B cell (primary cell): ENCODE measurements around the gene C19orf47. TPM values are rescaled to one million over a fixed set of nuclear protein-coding genes. Genes with fewer than 3 reads are reported as not detected.
"Not testable (repeated sequence)": the region's sequence is repeated elsewhere in the genome, so short reads cannot be mapped to it uniquely, and the experiment has no call there.

Source experiments
- ATAC-seq: fragments of 200-7000 bp; cut with Tn5 transposase; one replicate; pipeline ENCODE4 v1.10.0; 2021; ENCODE audit warnings: low read depth, mild to moderate bottlenecking, moderate number of reproducible peaks, moderate library complexity
- CTCF ChIA-PET: fragments of 350-600 bp; sonication (Branson Sonifier 250); formaldehyde crosslinking; loops from one replicate; lab custom pipeline; 2021; ENCODE audit warnings: antibody characterized with exemption, inconsistent platforms; lab: Charles Lee
- POLR2A ChIA-PET: fragments of 350-600 bp; sonication (Branson Sonifier 250); formaldehyde crosslinking; loops from one replicate; lab custom pipeline; 2021; ENCODE audit warnings: antibody characterized with exemption; lab: Charles Lee
- DNase-seq: peaks from one replicate; pipeline ENCODE4 v3.0.0; 2013
- H2AFZ ChIP-seq: 2 replicates; pipeline ENCODE4 v1.6.1; 2012; ENCODE audit warnings: mild to moderate bottlenecking, low read depth, low read length; ENCODE audit not compliant: insufficient read depth, poor library complexity, severe bottlenecking
- H3K27ac ChIP-seq, 2 donors: 1 replicate in 1 of 2; 2 replicates in 1 of 2; pipeline ENCODE4 v1.5.1; 2012 to 2013; ENCODE audit warnings: low read length in 2 of 2, mild to moderate bottlenecking in 2 of 2, moderate library complexity in 1 of 2
- H3K27me3 ChIP-seq, 4 experiments: fragments of 200-600 bp in 1 of 4; sonication (generic) in 1 of 4; replicated peaks in 1 of 4; 1 replicate in 2 of 4; 2 replicates in 2 of 4; pipeline versions ENCODE4 v1.6.1 to v1.7.0; 2013 to 2016; ENCODE audit warnings: low read length in 3 of 4, mild to moderate bottlenecking in 2 of 4, mixed read lengths in 1 of 4, moderate library complexity in 1 of 4; ENCODE audit not compliant: insufficient read depth in 4 of 4, control insufficient read depth in 3 of 4; ENCODE audit errors: control extremely low read depth in 1 of 4
- H3K36me3 ChIP-seq, 2 experiments: replicated peaks in 1 of 2; 1 replicate in 1 of 2; 2 replicates in 1 of 2; pipeline versions ENCODE4 v1.6.1 to v1.7.1; 2013; ENCODE audit warnings: low read length in 1 of 2; ENCODE audit not compliant: insufficient read depth in 2 of 2, control insufficient read depth in 1 of 2; ENCODE audit errors: control extremely low read depth in 1 of 2, extremely low read depth in 1 of 2
- H3K4me1 ChIP-seq, 2 donors: fragments of 200-600 bp in 1 of 2; sonication (generic) in 1 of 2; 1 replicate in 1 of 2; 2 replicates in 1 of 2; pipeline versions ENCODE4 v1.5.1 to v1.6.1; 2013 to 2017; ENCODE audit warnings: low read length in 2 of 2; ENCODE audit not compliant: control insufficient read depth in 2 of 2, insufficient read depth in 2 of 2
- H3K4me2 ChIP-seq: replicated peaks from 2 replicates; pipeline ENCODE3; 2012; ENCODE audit warnings: mild to moderate bottlenecking, low read depth, low read length; ENCODE audit not compliant: poor library complexity, severe bottlenecking
- H3K4me3 ChIP-seq, 5 experiments: fragments of 200-600 bp in 1 of 5; sonication (generic) in 1 of 5; 1 replicate in 3 of 5; 2 replicates in 2 of 5; pipeline versions ENCODE4 v1.5.1 to v1.7.0; 2011 to 2016; ENCODE audit warnings: low read length in 4 of 5, mild to moderate bottlenecking in 4 of 5, low read depth in 2 of 5, control low read depth in 1 of 5, moderate library complexity in 1 of 5; ENCODE audit not compliant: insufficient read depth in 1 of 5; ENCODE audit errors: control extremely low read depth in 1 of 5, extremely low read depth in 1 of 5
- H3K79me2 ChIP-seq: fragments of 200-600 bp; sonication (generic); one replicate; pipeline ENCODE4 v1.6.0; 2016; ENCODE audit warnings: low read length; ENCODE audit not compliant: control insufficient read depth, insufficient read depth
- H3K9ac ChIP-seq: fragments of 200-600 bp; sonication (generic); 2 replicates; pipeline ENCODE4 v1.6.1; 2017; ENCODE audit warnings: mild to moderate bottlenecking, low read length, moderate library complexity
- H3K9me3 ChIP-seq, 3 donors: one replicate each; pipeline versions ENCODE4 v1.6.1 to v1.7.1; 2013; ENCODE audit warnings: low read length in 2 of 3; ENCODE audit not compliant: control insufficient read depth in 2 of 3, insufficient read depth in 1 of 3; ENCODE audit errors: control extremely low read depth in 1 of 3
- H4K20me1 ChIP-seq: 2 replicates; pipeline ENCODE4 v1.6.0; 2012; ENCODE audit warnings: mild to moderate bottlenecking, low read length; ENCODE audit not compliant: insufficient read depth, control insufficient read depth, poor library complexity, severe bottlenecking
- H3K27ac Mint-ChIP-seq: one replicate; pipeline ENCODE4 v1.8.0; 2021; ENCODE audit warnings: mixed read lengths
- H3K27me3 Mint-ChIP-seq: one replicate; pipeline ENCODE4 v1.8.0; 2021; ENCODE audit warnings: mixed read lengths
- H3K4me1 Mint-ChIP-seq: one replicate; pipeline ENCODE4 v1.8.0; 2021; ENCODE audit warnings: mixed read lengths
- H3K4me3 Mint-ChIP-seq: one replicate; pipeline ENCODE4 v1.8.0; 2021; ENCODE audit warnings: mixed read lengths
- H3K9me3 Mint-ChIP-seq: one replicate; pipeline ENCODE4 v1.8.0; 2022; ENCODE audit warnings: mixed read lengths; ENCODE audit not compliant: insufficient read depth
- EZH2 ChIP-seq: IDR thresholded peaks from 2 replicates; pipeline ENCODE4 v1.6.1; 2012; ENCODE audit warnings: borderline replicate concordance, low read depth, mild to moderate bottlenecking, moderate library complexity, low read length; ENCODE audit not compliant: insufficient read depth, poor library complexity, severe bottlenecking
- WGBS: methylation state at CpG from one replicate; pipeline ENCODE4 v1.1.5; 2013; ENCODE audit warnings: missing lambda C conversion rate; ENCODE audit not compliant: insufficient coverage; 5-methylcytosine and 5-hydroxymethylcytosine counted together
- intact Hi-C: fragments of 100-400 bp; cut with micrococcal nuclease; formaldehyde crosslinking; loops from one replicate; pipeline ENCODE4 v1.10.0; 2022
- polyA plus RNA-seq: library from polyadenylated mRNA; depleted of rRNA; stranded (reverse); fragments of >200 nt; gene quantifications from 2 replicates; pipeline ENCODE4 v1.2.3, GENCODE V29; 2012
- total RNA-seq, 2 donors: library from RNA; stranded (reverse); fragments of 120-200 nt in 1 of 2; gene quantifications; 1 replicate in 1 of 2; 2 replicates in 1 of 2; pipeline versions ENCODE4 v1.2.3 to v1.2.4, GENCODE V29; 2013 to 2022
- TF ChIP-seq, protein P1 (sequence below): fragments of 200-600 bp; IDR thresholded peaks from one replicate; pipeline ENCODE4 v1.8.0; 2022; ENCODE audit warnings: antibody characterized with exemption, mild to moderate bottlenecking

The C19orf47 gene
- total and polyA plus RNA-seq, 2 donors (not counting 1 experiment from before 2014, with no cell fraction given): 12.7 to 16.7 TPM

DNA sequence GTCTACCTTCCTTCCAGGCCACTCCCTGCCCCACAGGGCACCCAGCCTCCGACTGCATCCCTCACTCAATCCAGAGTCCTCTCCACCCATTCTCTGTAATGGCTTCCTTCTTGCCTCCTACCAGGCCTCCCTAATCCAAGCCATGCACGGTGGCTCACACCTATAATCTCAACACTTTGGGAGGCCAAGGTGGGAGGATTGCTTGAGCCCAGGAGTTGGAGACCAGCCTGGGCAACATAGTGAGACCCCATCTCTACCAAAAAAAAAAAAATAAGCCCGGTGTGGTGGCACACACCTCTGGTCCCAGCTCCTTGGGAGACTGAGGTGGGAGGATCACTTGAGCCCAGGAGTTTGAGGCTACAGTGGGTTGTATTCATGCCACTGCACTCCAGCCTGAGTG, 22.1 kb upstream of the C19orf47 start:
- WGBS: 100% methylated on average over 1 of the region's 3 CpGs
- intact Hi-C loops, H3K27ac ChIP-seq, ATAC-seq, H3K79me2 ChIP-seq, H3K27me3 Mint-ChIP-seq, H3K9me3 Mint-ChIP-seq, H3K4me1 Mint-ChIP-seq, DNase-seq, CTCF ChIA-PET, H4K20me1 ChIP-seq, POLR2A ChIA-PET, H3K4me2 ChIP-seq, H3K27me3 ChIP-seq, H3K4me3 ChIP-seq, H3K9ac ChIP-seq, H3K4me3 Mint-ChIP-seq, H3K4me1 ChIP-seq, H3K9me3 ChIP-seq, H2AFZ ChIP-seq, H3K27ac Mint-ChIP-seq: not testable (repeated sequence)
- H3K36me3 ChIP-seq: peaks cover 0 to 33% of the 10 kb centered on the region in 2 experiments

DNA sequence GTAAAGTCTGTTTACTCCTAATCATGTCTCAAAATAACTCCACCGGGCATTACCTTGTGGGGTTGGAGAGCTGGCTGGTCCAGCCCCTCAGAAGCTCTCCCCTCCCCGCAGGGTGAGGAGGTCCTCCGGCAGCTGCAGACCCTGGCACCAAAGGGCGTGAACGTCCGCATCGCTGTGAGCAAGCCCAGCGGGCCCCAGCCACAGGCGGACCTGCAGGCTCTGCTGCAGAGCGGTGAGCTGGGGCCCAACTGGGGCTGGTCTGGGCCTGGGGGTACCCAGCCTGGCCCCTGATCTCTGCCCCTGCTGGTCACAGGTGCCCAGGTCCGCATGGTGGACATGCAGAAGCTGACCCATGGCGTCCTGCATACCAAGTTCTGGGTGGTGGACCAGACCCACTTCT, 21.6 kb upstream of the C19orf47 start:
- Histone ChIP-seq H3K27ac (no peak overlapping the region), H3K36me3 (peaks cover 0 to 33% of the 10 kb centered on the region in 2 experiments), H3K79me2 (no peaks in the 10 kb centered on the region), H3K9me3 (peaks cover 0 to 4% (median 0%) of the 10 kb centered on the region in 3 donors), H3K4me3 (no peak overlapping the region), H3K4me1 (peaks cover 3 to 4% of the 10 kb centered on the region in 2 donors), H3K9ac (no peak overlapping the region), H3K27me3 (no peaks in the 10 kb centered on the region), H2AFZ (no peak overlapping the region), H3K4me2 (no peak overlapping the region), H4K20me1 (no peaks in the 10 kb centered on the region)
- WGBS: 90% methylated on average over 11 of the region's 12 CpGs
- DNase-seq (no peak), ATAC-seq (no peak)
- H3K9me3 Mint-ChIP-seq: no peaks in the 10 kb centered on the region
- H3K4me3 Mint-ChIP-seq: no peak overlapping the region
- CTCF ChIA-PET: no interaction called here
- intact Hi-C loops: no loop called here
- H3K4me1 Mint-ChIP-seq: peaks cover 7% of the 10 kb centered on the region
- POLR2A ChIA-PET: no interaction called here
- H3K27me3 Mint-ChIP-seq: no peaks in the 10 kb centered on the region
- TF ChIP-seq, protein P1, sequence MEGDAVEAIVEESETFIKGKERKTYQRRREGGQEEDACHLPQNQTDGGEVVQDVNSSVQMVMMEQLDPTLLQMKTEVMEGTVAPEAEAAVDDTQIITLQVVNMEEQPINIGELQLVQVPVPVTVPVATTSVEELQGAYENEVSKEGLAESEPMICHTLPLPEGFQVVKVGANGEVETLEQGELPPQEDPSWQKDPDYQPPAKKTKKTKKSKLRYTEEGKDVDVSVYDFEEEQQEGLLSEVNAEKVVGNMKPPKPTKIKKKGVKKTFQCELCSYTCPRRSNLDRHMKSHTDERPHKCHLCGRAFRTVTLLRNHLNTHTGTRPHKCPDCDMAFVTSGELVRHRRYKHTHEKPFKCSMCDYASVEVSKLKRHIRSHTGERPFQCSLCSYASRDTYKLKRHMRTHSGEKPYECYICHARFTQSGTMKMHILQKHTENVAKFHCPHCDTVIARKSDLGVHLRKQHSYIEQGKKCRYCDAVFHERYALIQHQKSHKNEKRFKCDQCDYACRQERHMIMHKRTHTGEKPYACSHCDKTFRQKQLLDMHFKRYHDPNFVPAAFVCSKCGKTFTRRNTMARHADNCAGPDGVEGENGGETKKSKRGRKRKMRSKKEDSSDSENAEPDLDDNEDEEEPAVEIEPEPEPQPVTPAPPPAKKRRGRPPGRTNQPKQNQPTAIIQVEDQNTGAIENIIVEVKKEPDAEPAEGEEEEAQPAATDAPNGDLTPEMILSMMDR: no peak
- TF ChIP-seq EZH2: no peak
- no peak overlapping the region for H3K27ac Mint-ChIP-seq
